MM.1S (cell line): ENCODE data around the gene PRMT1.

Experiments
- DNase-seq: peaks from one replicate; pipeline ENCODE4 v3.0.0-alpha.2; 2015
- H2AFZ ChIP-seq: fragments of 300-600 bp; sonication (generic); 2 replicates; pipeline ENCODE4 v1.6.0; 2016; ENCODE audit warnings: antibody characterized with exemption, low read length
- H3F3A ChIP-seq: fragments of 300-600 bp; sonication (generic); 2 replicates; pipeline ENCODE4 v1.6.1; 2016; ENCODE audit warnings: mild to moderate bottlenecking, antibody characterized with exemption, low read length, moderate library complexity, mixed read lengths; ENCODE audit not compliant: insufficient read depth
- H3K27ac ChIP-seq: fragments of 300-600 bp; sonication (generic); 2 replicates; pipeline ENCODE4 v1.5.1; 2016; ENCODE audit warnings: mild to moderate bottlenecking, low read length
- H3K27me3 ChIP-seq: fragments of 300-600 bp; sonication (generic); replicated peaks from 2 replicates; pipeline ENCODE4 v1.6.0; 2016; ENCODE audit warnings: low read length; ENCODE audit not compliant: insufficient read depth
- H3K36me3 ChIP-seq: fragments of 300-600 bp; sonication (generic); replicated peaks from 2 replicates; pipeline ENCODE4 v1.6.1; 2016; ENCODE audit warnings: mild to moderate bottlenecking, low read length, mixed read lengths; ENCODE audit not compliant: insufficient read depth
- H3K4me1 ChIP-seq: fragments of 300-600 bp; sonication (generic); 2 replicates; pipeline ENCODE4 v1.6.1; 2016; ENCODE audit warnings: low read length, mixed read lengths
- H3K4me2 ChIP-seq: fragments of 300-600 bp; sonication (generic); 2 replicates; pipeline ENCODE4 v1.6.0; 2016; ENCODE audit warnings: low read depth, low read length
- H3K4me3 ChIP-seq: fragments of 300-600 bp; sonication (generic); 2 replicates; pipeline ENCODE4 v1.5.1; 2016; ENCODE audit warnings: low read length, mixed read lengths
- H3K79me2 ChIP-seq: fragments of 300-600 bp; sonication (generic); 2 replicates; pipeline ENCODE4 v1.6.1; 2016; ENCODE audit warnings: mixed run types, low read length, mixed read lengths
- H3K9ac ChIP-seq: fragments of 300-600 bp; sonication (generic); 2 replicates; pipeline ENCODE4 v1.6.1; 2016; ENCODE audit warnings: low read length, mixed read lengths
- H3K9me2 ChIP-seq: fragments of 300-600 bp; sonication (generic); replicated peaks from 2 replicates; pipeline ENCODE4 v1.6.1; 2016; ENCODE audit warnings: mild to moderate bottlenecking, low read length, mixed read lengths; ENCODE audit not compliant: insufficient read depth
- H3K9me3 ChIP-seq: fragments of 300-600 bp; sonication (generic); replicated peaks from 2 replicates; pipeline ENCODE4 v1.6.1; 2016; ENCODE audit warnings: mild to moderate bottlenecking, low read length, mixed read lengths; ENCODE audit not compliant: insufficient read depth
- H4K20me1 ChIP-seq: fragments of 300-600 bp; sonication (generic); 2 replicates; pipeline ENCODE4 v1.6.1; 2016; ENCODE audit warnings: mild to moderate bottlenecking, low read length, moderate library complexity, mixed read lengths; ENCODE audit not compliant: insufficient read depth
- CTCF ChIP-seq: fragments of 300-600 bp; sonication (generic); IDR thresholded peaks from 2 replicates; pipeline ENCODE4 v1.5.1; 2016; ENCODE audit warnings: antibody characterized with exemption, low read length, mixed read lengths
- EZH2 ChIP-seq: fragments of 300-600 bp; sonication (generic); optimal IDR thresholded peaks from 2 replicates; pipeline ENCODE3; 2017; ENCODE audit warnings: low read depth, mild to moderate bottlenecking, antibody characterized with exemption, low read length, mixed read lengths
- EZH2phosphoT487 ChIP-seq: fragments of 300-600 bp; sonication (generic); IDR thresholded peaks from 2 replicates; pipeline ENCODE4 v1.6.1; 2018; ENCODE audit warnings: antibody characterized with exemption, low read length

The PRMT1 gene

GRCh38 chr19:49655570-49656455, 21.3 kb upstream of the PRMT1 start:
- Histone ChIP-seq H3F3A (no peaks in the 10 kb centered on the region), H3K27ac (no peak overlapping the region), H3K9ac (no peak overlapping the region), H3K79me2 (0 out of 2 replicates have a peak, but pooled peaks cover 3% of the 10 kb centered on the region), H3K4me3 (no peak overlapping the region), H3K4me2 (no peak overlapping the region), H3K9me2 (no peaks in the 10 kb centered on the region), H3K4me1 (no peaks in the 10 kb centered on the region), H2AFZ (no peak overlapping the region), H3K9me3 (no peaks in the 10 kb centered on the region), H3K27me3 (no peaks in the 10 kb centered on the region), H3K36me3 (no peaks in the 10 kb centered on the region; the same call in 1 of the 2 replicates), H4K20me1 (no peaks in the 10 kb centered on the region)
- no peak for TF ChIP-seq EZH2phosphoT487
- no peak for TF ChIP-seq CTCF
- TF ChIP-seq EZH2 = no peak
- DNase-seq = no peak

GRCh38 chr19:49656456-49657109, 20.5 kb upstream of the PRMT1 start:
- DNase-seq = no peak
- Histone ChIP-seq H3K4me1 (no peaks in the 10 kb centered on the region), H3K27me3 (no peaks in the 10 kb centered on the region), H2AFZ (no peak overlapping the region), H4K20me1 (no peaks in the 10 kb centered on the region), H3F3A (no peaks in the 10 kb centered on the region), H3K79me2 (no peaks in the 10 kb centered on the region), H3K36me3 (no peaks in the 10 kb centered on the region; the same call in 1 of the 2 replicates), H3K4me3 (no peak overlapping the region), H3K27ac (no peak overlapping the region), H3K9ac (no peak overlapping the region), H3K4me2 (no peak overlapping the region), H3K9me3 (no peaks in the 10 kb centered on the region), H3K9me2 (no peaks in the 10 kb centered on the region)
- TF ChIP-seq EZH2 (no peak), CTCF (no peak), EZH2phosphoT487 (no peak)

- no peak for DNase-seq
- H2AFZ ChIP-seq = no peak overlapping the region
- no peak overlapping the region for H3K9ac ChIP-seq
- peaks cover 10% of the 10 kb centered on the region for H3K79me2 ChIP-seq
- H3K27ac ChIP-seq = no peak overlapping the region
- H4K20me1 ChIP-seq = no peaks in the 10 kb centered on the region
- H3K4me3 ChIP-seq = no peak overlapping the region
- TF ChIP-seq EZH2 = no peak
- TF ChIP-seq CTCF = no peak
- TF ChIP-seq EZH2phosphoT487 = no peak
- H3F3A ChIP-seq = no peaks in the 10 kb centered on the region
- no peaks in the 10 kb centered on the region for H3K27me3 ChIP-seq
- H3K9me2 ChIP-seq = no peaks in the 10 kb centered on the region
- peaks cover 1% of the 10 kb centered on the region; the same call in 1 of the 2 replicates for H3K4me1 ChIP-seq
- H3K9me3 ChIP-seq = no peaks in the 10 kb centered on the region
- no peaks in the 10 kb centered on the region; the same call in 1 of the 2 replicates for H3K36me3 ChIP-seq
- no peak overlapping the region for H3K4me2 ChIP-seq
Observed at GRCh38 chr19:49657493-49658138, 19.5 kb upstream of the PRMT1 start.
